ENCODE measurements around the gene CHST11.

The CHST11 gene

GRCh38 chr12:104635607-104636343 is 179.0 kb downstream of the CHST11 start:
- no peak for FAIRE-seq
- TF ChIP-seq POLR2A (IDR thresholded peaks at IDR 0.05; ENCODE audit: low read depth, low read length), result no peak
- no peak for DNase-seq (ENCODE audit: insufficient read length, low spot score)

DNA sequence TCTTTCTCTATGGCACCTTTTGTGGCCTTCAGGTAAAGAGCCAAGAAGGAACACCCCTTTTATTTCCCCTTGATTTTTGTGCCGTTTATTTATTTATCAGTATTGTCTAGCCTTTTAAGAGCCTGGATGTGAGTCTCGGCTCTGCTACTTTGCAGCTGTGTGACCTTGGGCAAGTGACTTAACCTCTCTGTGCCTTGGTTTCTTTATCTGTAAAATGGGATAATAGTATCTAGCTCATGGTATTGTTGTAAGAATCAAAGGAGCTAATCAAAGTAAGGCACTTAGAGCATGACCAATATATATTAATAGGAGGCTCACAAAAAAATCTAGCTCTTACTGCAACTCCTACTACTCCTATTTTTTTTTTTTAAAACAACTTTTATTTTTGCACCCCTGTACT is 179.7 kb downstream of the CHST11 start:
- no peak for TF ChIP-seq POLR2A (IDR thresholded peaks at IDR 0.05; ENCODE audit: low read depth, low read length)
- no peak for FAIRE-seq
- DNase-seq (ENCODE audit: insufficient read length, low spot score), result no peak

DNA sequence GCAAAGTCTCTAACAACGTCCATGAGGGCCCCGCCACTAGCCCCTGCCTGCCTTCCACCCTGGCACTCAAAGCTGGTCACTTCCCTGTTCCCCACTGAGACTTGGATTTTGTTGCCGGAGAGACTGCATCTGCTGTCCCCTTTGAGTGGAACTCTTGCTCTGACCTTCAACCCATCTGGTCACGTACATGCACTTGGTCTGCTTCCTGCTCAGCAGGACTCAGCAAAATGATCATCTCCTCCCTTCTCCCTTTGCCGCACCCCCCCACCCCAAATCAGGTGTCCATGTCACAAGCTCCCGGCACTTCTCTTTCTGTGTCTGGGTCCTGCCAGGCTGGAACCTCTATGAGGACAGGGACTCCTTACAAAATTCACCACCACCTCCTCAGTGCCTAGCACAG is 180.9 kb downstream of the CHST11 start:
- TF ChIP-seq POLR2A (IDR thresholded peaks at IDR 0.05; ENCODE audit: low read depth, low read length), result no peak
- no peak for DNase-seq (ENCODE audit: insufficient read length, low spot score)
- FAIRE-seq, result no peak

- TF ChIP-seq POLR2A (IDR thresholded peaks at IDR 0.05; ENCODE audit: low read depth, low read length), result no peak
- DNase-seq (ENCODE audit: insufficient read length, low spot score), result no peak
- FAIRE-seq, result no peak
These were observed 181.6 kb downstream of the CHST11 start for GRCh38 chr12:104638218-104638850.

DNA sequence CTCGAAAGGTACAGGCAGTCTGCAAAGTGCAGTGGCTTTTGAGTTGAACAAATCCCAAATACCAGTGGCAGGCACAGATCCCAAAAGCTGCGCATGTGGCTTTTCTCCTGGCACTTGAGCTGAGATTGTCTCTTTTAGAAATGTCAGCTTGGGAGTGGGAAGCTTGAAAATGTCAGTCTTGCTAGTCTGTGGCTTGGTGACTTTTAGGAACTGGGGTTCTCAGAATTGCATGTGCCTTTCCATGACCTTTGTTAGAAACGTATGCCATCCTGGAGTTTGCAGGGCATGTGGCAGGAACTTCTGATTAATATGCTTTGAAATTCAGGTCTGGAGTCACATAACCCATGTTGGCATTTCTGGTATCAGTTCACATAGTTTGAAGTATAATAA is 182.1 kb downstream of the CHST11 start:
- no peak for DNase-seq (ENCODE audit: insufficient read length, low spot score)
- no peak for TF ChIP-seq POLR2A (IDR thresholded peaks at IDR 0.05; ENCODE audit: low read depth, low read length)
- FAIRE-seq, result no peak

GRCh38 chr12:104640956-104641355 is 184.2 kb downstream of the CHST11 start:
- TF ChIP-seq POLR2A (IDR thresholded peaks at IDR 0.05; ENCODE audit: low read depth, low read length), result no peak
- FAIRE-seq (no peak), DNase-seq (ENCODE audit: insufficient read length, low spot score) (no peak)

DNA sequence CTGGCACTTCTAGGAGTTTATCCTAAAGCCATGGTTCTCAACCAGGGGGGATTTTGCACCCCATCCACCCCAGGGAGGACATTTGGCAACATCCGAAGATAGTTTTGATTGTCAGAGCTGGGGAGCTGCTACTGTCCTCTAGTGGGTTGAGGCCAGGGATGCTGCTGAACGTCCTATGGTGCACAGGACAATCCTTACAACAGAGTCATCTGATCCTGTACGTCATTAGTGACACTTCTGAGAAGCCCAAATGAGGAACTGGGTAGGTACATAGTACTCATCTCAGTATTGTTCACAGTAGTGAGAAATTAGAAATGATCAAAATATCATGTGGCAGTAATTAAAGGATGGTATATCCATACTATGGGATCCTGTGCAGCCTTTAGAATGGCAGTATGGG is 185.1 kb downstream of the CHST11 start:
- no peak for TF ChIP-seq POLR2A (IDR thresholded peaks at IDR 0.05; ENCODE audit: low read depth, low read length)
- DNase-seq (ENCODE audit: insufficient read length, low spot score), result no peak
- FAIRE-seq, result no peak

DNA sequence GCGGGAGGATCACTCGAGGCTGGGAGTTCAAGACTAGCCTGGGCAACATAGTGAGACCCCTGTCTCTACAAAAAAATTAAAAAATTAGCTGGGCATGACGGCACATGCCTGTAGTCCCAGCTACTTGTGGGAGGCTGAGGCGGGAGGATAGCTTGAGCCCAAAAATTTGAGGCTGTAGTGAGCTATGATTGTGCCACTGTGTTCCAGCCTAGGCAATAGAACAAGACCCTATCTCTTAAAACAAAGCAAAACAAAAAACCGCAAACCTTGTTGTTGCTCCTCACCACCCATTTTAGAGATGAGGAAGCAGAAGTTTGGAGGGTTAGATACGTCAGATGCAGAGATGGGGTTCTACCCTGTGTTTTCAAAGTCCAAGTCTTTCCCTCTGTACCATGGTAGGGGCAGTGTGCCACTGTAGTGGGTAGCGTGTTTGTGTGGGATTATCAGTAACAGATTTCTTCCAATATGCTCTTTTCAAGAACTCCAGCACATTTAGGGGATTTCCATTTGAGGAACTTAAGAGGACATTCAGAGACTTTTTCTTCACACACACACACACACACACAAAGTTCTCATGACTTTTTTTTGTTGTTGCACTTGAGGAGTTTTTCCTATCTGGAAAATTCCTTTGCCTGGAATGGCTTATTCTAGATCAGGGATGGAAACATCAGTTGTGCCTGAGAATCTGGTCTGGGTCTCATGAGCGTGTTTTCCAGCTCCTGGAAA is 186.5 kb downstream of the CHST11 start:
- no peak for TF ChIP-seq POLR2A (IDR thresholded peaks at IDR 0.05; ENCODE audit: low read depth, low read length)
- FAIRE-seq (no peak), DNase-seq (ENCODE audit: insufficient read length, low spot score) (no peak)

- DNase-seq (ENCODE audit: insufficient read length, low spot score), result no peak
- no peak for FAIRE-seq
- no peak for TF ChIP-seq POLR2A (IDR thresholded peaks at IDR 0.05; ENCODE audit: low read depth, low read length)
These were observed 187.3 kb downstream of the CHST11 start for GRCh38 chr12:104643819-104644669.

DNA sequence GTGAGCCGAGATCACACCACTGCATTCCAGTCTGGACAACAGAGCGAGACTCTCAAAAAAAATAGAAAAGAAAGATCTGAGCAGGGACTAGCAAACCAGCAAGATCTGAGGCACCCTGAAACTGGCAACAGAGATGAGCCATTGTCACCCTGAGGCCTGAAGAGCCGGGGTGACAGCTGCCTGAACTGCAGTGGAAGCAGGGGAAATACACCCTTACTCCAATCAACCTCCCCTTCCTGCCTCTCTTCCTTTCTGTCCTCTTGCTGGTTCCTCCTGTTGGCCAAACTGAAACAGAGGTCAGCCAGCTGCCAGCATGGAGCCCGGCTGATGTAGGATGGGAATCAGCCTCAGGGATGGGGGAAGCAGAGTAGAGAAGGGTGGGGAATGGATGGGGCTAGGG is 192.0 kb downstream of the CHST11 start:
- DNase-seq (ENCODE audit: insufficient read length, low spot score) (no peak), FAIRE-seq (no peak)
- no peak for TF ChIP-seq POLR2A (IDR thresholded peaks at IDR 0.05; ENCODE audit: low read depth, low read length)

DNA sequence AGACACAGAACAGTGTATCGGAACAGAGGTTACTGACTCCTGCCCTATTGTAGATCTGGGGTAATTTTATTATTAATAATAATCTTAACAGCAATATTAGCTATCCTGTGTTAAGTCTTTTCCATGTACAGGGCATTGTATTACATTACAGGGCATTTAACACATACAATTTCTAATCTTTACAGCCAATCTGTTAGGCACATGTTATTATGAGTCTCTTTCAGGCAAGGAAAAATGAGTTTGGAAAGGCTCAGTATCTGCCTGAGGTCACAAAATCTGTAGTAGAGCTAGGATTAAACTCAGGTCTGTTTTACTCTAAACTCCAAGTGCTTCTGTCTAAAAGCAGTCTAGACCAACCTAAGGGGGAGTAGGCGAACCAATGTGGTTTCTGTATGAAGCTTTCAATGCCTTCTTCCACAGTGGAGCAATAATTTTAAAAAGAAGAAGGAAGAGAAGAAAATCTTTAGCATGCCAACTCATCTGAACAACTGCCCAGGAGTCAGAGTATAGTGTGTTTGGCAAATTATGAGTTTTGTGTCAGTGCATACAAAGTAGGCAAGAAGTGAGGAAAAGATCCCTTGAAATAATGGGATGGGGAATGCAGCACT is 192.6 kb downstream of the CHST11 start:
- DNase-seq (ENCODE audit: insufficient read length, low spot score) (no peak), FAIRE-seq (no peak)
- no peak for TF ChIP-seq POLR2A (IDR thresholded peaks at IDR 0.05; ENCODE audit: low read depth, low read length)

DNA sequence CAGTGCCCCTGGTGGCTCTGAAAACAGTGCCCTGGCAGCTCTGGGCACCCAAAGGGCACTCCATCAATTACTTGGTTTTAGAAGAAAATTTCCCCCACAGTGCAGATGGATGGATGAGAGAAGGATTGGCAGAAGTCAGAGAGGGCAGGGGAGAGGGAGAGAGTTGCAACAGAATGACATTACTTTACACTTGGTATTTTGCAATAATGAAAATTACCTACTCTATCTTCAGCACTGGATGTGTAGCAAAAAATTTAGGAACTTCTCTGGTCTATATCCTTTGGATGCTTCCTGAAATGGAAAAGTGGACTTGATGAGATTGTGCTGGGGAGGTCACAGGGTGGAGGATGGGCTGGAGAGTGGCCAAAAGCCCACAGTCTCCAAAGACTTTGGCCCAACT is 193.2 kb downstream of the CHST11 start:
- no peak for TF ChIP-seq POLR2A (IDR thresholded peaks at IDR 0.05; ENCODE audit: low read depth, low read length)
- DNase-seq (ENCODE audit: insufficient read length, low spot score), result no peak
- FAIRE-seq, result no peak

DNA sequence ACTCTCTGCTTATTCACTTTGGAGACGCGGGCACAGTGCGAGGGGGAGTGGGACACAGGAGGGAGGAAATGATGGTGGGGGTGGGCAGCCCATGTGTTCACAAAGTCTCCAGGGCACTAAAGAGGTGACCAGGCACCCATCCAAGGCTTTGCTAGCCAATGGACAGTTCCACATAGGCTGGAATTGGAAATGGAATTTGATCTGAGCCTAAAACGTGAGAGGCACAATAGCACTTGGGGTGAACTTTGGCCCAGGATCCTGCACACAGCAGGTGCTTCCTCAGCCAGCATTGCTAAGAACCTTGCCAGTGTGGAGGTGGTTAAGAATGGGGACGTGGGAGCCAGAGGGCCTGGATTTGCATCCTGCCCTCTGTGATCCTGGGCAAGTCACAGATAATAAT is 193.8 kb downstream of the CHST11 start:
- DNase-seq (ENCODE audit: insufficient read length, low spot score) (no peak), FAIRE-seq (no peak)

More for the DNA sequence above, 193.8 kb downstream of the CHST11 start:
- no peak for TF ChIP-seq POLR2A (IDR thresholded peaks at IDR 0.05; ENCODE audit: low read depth, low read length)
